AG09309 (cell line): ENCODE measurements around the gene TRIM28.

ENCODE experiments used
- DNase-seq: peaks from one replicate; pipeline ENCODE4 v3.0.0-alpha.2; 2010; ENCODE audit warnings: low read depth
- H3K4me3 ChIP-seq: 2 replicates; pipeline ENCODE4 v1.5.1; 2011; ENCODE audit warnings: mild to moderate bottlenecking, low read depth, low read length, moderate library complexity; ENCODE audit not compliant: control insufficient read depth
- CTCF ChIP-seq: IDR thresholded peaks from 2 replicates; pipeline ENCODE4 v1.5.1; 2011; ENCODE audit warnings: mild to moderate bottlenecking, low read depth, low read length, inconsistent platforms; ENCODE audit not compliant: insufficient read depth, control insufficient read depth; ENCODE audit errors: missing control alignments

The TRIM28 gene

GRCh38 chr19:58559275-58560006, 15.6 kb downstream of the TRIM28 start:
- peak overlapping the region; percentile 93 for H3K4me3 ChIP-seq
- peak; percentile 74 for DNase-seq
- no peak for TF ChIP-seq CTCF

GRCh38 chr19:58560007-58560887, 16.4 kb downstream of the TRIM28 start:
- peak overlapping the region; percentile 93 for H3K4me3 ChIP-seq
- TF ChIP-seq CTCF: no peak
- no peak for DNase-seq

- no peak for DNase-seq
- H3K4me3 ChIP-seq: no peak overlapping the region
- no peak for TF ChIP-seq CTCF
These were observed 17.1 kb downstream of the TRIM28 start for GRCh38 chr19:58560921-58561320.

- no peak for DNase-seq
- no peak overlapping the region for H3K4me3 ChIP-seq
- TF ChIP-seq CTCF: no peak
These were observed 17.7 kb downstream of the TRIM28 start for GRCh38 chr19:58561373-58562121.

- no peak for DNase-seq
- TF ChIP-seq CTCF: no peak
- peak overlapping the region; percentile 28 for H3K4me3 ChIP-seq
These were observed 18.5 kb downstream of the TRIM28 start for GRCh38 chr19:58562122-58563033.
